Measurements from ENCODE around the gene ADAM12.

ADAM12 gene

DNA sequence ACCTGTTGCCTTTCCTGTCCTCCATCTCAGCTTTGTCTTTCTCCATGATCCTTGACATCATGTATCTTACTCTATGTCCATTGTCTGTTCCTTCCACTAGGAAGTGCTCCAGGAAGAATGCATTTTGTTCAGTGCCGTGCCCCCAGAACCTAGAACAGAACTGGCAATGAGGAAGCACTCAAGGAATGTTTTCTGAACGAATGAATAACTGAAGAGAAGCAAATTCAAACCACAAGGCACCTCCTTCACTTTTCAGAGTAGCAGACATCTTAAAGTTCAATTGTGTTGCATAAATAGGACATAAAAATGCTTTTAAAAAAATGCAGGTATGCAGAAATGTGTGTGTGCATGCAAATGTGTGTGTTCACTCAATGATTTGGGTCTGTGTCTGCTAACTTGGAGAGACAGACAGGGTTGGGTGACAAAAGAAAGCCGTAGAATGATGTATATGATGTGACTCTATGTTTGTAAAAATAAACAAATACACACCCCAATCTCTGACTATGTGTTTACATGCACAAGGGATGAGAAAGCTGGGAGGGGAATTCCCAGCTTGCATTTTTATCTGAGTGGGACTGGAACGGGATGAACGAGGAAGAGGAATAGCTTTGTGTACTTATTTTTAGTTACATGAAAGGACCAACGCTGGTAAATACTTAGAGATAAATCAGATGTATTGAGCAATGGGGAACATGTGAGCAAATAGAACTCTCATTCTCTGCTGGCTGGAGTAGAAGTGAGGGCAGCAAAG, 254.2 kb downstream of the ADAM12 start:
- no peak for DNase-seq

DNA sequence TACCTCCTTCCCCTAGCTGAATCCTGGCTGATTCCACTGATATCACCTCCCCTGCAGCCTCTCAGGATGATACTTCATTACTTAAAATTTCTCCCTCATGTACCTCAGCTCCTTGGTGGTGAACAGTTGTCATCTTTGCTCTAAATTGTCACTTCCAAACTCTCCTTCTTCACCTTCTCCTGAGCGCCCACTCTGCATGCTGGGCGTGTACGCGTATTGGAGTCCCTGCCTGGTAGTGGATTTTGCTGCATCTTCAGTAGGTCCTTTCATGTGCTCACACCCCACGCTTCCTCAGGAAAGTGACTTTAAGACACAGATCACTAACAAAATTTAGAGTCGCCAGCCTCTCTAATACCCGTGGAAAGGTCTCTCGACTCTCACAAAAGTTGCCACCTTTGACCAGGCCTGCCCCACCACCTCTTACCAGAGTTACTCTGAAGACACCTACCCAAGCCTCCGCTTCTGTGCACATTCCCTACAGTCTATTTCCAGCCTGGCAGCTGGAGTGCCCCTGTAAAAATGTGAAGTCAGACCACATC, 255.1 kb downstream of the ADAM12 start:
- DNase-seq: no peak

DNA sequence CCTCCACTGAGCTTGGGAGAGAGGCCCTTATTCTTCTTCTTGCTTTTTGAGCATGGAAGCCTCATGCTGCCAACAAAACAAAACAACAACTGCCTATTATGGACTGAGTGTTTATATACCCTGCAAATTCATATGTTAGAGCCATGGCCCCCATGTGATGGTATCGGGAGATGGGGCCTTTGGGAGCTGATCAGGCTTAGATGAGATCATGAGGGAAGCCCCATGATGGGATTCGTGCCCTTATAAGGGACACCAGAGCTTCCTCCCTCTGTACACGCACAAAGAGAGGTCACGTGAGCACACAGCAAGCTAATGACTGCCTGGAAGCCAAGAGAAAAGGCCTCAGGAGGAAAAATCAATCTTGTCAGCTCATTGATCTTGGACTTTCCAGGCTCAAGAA, 256.9 kb downstream of the ADAM12 start:
- no peak for DNase-seq

GRCh38 chr10:126130271-126130710, 258.0 kb downstream of the ADAM12 start:
- no peak for DNase-seq

GRCh38 chr10:126129026-126129425, 259.3 kb downstream of the ADAM12 start:
- DNase-seq: no peak

GRCh38 chr10:126128581-126128980, 259.7 kb downstream of the ADAM12 start:
- no peak for DNase-seq

DNA sequence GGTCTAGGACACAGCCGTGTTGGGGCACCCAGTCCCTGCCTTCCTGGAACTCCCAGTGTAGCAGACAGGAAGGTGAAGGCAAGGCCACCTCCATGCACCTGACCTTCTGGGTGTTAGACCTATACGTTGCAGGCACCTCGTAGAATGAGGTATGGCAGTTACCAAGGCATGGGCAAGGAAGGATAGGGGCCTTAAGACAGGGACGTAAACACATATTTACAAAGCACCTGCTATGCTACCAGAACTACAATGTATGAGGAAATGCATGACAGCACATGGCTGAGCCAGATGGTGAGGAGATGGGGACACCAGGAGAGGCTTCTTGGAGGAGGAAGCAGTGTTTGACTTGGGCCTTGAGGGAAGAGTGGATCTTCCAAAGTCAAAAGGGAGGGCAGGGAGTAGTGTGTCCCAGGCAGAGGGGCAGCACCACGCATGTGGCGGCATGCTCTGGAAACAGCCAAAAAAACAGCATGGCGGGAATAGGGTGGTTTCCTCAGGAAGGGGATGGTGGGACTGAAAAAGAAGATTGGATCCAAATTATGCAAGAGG, 260.7 kb downstream of the ADAM12 start:
- no peak for DNase-seq

GRCh38 chr10:126126866-126127265, 261.4 kb downstream of the ADAM12 start:
- no peak for DNase-seq

DNA sequence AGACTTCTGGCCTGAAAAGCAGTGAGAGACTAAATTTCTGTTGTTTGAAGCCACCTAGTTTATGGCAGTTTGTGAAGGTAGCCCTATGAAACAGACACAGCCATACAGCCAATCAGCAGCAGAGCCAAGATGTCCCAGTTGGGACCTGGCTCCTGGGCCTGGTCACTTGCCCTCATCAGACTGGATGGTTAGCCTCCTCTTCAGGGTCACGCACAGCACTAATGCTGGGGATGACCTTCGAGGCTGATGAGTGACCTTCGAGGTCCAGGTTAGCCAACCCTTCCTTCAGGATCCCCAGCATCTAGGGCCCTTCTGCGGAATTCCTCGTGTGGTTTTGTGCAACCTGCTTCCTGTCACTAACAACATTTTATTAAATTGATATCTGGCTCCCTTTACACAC, 262.3 kb downstream of the ADAM12 start:
- no peak for DNase-seq

DNA sequence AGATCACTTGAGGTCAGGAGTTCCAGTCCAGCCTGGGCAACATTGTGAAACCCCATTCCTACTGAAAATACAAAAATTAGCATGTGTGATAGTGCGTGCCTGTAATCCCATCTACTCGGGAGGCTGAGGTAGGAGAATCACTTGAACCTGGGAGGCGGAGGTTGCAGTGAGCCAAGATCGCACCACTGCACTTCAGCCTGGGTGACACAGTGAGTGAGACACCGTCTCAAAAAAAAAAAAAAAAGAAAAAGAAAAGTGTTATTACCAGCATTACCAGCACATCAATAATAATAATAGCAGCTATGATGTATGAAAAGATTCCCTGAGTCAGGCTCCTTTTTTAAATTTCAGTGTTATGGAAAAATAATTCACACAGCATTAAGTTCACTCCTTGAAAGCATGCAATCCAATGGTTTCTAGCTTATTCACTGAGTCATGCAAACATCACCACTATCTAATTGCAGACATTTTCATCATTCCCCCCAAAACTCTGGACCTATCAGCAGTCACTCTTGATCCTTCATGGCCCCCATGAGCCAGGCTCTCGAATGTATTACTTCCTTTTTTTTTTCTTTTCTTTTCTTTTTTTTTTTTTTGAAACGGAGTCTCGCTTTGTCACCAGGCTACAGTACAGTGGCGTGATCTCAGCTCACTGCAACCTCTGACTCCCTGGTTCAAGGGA, 263.5 kb downstream of the ADAM12 start:
- DNase-seq: no peak

- peak; percentile 3 for DNase-seq
These were observed 264.2 kb downstream of the ADAM12 start for GRCh38 chr10:126124046-126124445.

DNA sequence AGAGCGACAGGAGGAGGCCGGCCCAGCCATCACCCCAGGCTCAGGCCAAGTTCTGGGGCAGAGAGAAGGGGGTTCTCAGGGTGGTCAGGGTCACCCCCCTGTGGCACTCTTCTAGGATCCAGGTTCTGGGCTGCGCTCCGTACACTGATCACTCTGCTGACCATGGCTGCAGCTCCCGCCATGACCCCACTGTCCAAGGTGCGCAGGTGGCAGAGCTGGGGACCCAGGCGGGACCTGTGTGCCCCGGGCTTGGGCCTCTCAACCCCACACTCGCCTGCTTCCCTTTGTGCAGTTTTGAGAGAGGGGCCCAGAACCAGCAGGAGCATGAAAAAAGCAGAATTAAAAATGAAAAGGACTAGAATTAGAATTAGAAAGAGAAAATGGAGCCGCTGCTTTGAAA, 264.8 kb downstream of the ADAM12 start:
- no peak for DNase-seq

DNA sequence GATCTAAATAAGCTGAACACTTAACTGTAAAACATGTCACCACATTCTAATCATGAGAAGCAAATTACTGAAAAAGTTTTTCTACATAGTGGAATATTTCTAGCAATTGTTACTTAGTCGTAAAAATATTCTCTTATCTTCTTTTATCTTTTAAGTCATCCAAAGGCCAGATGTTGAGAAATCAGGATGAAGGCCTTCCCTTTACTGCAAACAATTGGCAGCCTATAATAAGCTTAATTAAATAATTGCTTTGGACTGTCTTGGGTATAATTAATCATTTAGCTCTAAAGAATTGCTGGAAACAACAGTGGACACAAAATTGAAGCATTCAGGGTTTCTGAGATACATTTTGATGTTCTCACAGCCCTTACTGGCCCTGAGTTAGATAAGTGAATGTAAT, 265.4 kb downstream of the ADAM12 start:
- DNase-seq: peak; percentile 44

DNA sequence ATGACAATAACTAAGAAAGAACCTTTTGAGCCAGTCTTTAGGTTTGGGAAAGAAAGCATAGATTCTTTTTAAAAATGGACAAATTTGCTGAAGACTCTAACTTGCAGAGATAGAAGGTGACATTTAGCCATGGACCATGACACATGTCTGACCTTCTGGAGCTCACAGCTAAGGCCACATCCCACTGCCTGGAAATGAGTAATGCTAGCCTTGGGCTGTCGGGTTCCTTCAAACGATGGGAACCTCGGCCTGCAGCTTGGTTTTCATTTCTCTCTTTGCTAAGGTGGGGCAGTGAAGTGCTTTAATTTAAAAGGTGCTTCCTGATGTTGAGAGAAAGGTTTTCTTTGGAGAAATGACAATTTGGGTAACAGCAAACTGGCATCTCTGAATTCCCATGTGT, 268.7 kb downstream of the ADAM12 start:
- DNase-seq: no peak

DNA sequence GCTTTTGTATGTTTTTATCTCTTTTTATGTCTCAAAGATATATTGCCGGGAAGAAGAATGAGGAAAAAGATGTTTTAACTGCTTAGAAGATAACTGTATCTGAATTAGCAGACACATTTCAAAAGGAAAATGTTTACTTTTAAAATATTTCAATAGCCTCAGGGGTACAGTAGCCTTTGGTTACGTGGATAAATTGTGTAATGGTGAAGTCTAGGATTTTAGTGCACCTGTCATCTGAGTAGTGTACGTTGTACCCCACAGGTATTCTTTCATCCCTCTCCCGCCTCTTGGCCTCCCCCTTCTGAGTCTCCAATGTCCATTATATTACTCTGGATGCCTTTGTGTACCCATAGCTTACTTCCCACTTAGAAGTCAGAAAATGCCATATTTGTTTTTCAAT, 269.8 kb downstream of the ADAM12 start:
- DNase-seq: no peak

GRCh38 chr10:126117196-126117595, 271.1 kb downstream of the ADAM12 start:
- DNase-seq: no peak

DNA sequence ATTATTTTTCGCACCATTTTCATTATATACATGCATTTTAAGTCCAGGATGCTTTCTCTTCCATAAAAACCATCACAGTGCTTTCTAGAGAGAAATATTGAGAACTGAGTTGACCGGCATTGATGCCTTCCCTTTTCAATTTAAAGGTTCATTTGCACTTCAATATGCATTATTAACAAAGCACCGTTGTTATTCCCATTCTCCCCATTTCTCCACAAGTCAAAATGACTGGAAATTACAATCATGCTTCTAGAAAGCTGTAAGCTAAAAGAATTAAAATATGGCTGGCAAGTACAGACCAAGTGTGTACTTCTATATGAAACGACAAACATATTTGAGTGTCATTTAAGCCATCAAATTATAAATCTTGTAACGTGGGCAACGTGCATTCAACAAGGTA, 272.4 kb downstream of the ADAM12 start:
- DNase-seq: no peak

DNA sequence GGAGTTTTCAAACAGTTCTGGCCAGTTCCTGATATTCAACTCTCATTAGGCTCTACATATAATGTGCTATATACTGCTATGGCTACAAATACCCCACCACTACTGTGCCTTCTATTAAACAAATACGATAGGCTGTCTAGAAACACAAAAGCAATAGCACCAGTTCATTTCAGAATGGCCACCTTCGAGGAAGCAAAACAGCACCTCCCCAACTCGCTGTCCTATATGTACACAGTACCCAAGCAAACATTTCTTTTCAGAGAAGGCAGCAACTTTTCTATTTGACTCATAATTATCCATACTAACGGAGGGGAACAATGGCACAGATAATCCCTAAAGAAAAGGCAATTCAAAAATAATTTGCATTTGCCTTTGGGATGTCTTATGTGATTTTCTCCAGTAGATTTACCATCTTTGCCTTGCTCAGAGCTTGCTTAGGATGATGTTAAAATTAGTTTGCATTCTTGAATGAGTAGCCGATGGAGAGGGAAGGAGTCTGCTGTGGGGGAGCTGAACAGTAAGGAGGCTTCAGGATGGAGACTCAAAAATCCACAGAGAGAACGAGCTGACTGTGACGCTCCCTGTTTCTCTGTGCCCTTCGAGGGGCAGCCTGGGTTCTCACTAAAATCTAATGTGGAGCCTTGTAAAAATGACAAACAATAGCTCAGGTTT, 273.3 kb downstream of the ADAM12 start:
- DNase-seq: no peak

DNA sequence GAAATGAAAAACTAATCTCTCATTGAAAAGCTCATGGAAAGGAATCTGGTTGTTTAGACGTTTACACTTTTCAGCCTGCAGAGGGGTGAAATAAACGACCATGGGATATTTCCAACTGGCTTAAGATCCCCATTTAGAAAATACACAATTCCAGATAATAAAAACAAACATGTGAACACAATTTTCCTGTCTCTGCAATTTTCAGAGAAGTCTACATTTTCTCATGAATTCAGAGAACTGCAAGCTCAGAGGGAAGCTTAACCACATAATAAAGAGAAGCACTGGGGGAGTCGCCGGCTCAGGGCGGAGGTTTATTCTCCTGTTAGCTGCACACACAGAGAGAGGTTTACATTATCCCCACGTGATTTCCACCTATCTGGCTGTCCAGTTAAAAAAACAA, 276.8 kb downstream of the ADAM12 start:
- DNase-seq: no peak

DNA sequence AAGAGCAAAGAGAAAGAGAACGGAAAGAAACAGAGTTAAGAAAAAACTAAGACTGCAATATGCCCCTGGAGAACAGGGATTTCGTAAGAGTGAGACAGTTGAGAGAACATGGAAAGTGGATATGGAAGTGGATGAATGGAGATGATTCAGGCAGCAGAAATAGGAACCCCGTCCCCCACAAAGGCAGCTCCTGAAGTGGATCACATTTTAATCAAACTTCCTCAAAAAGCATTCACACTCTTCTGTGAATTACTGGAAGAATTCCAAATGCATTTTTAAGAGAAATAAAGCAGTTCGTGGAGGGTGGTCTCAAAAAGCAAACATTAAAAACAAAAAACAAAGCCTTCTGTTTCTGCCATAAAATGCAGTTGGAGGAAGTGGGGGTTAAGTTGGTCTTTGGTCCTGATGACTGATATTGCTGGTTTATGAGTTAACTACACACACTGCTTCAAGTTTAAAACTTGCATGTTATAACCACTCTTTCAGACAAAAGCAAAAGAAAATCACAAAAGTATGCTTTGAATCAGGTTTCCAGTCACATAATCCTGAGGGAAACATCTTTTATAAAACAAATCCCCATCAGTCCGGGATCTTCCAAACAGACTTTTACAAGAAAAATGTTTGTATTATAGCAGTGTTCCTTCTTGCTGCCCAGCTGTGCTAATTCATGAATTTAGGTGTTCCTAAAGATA, 277.6 kb downstream of the ADAM12 start:
- no peak for DNase-seq

- DNase-seq: no peak
These were observed 278.4 kb downstream of the ADAM12 start for GRCh38 chr10:126109893-126110292.

DNA sequence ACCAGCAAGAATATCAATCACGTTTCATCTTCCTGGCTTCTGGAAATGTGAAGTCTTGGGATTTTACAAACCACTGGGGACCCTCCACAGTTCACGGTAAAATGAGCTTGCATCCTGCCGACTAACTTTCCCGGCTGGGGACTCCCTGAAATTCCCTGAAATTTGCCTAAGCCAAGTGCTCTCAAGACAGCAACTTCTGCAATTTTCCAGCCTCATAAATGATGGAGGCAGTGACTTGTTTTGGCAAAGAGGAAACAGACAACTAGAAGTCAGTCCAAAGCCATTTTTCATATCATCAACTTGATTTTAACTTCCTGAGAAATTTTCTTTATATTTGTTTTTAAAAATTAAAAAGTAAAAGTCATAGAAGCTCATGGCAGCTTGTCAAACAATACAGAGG, 279.6 kb downstream of the ADAM12 start:
- no peak for DNase-seq

GRCh38 chr10:126104767-126105166, 283.5 kb downstream of the ADAM12 start:
- DNase-seq: no peak

All from NCI-H82 (cell line).